ENCODE measurements around the gene GNB1L. TPM values are rescaled to one million over a fixed set of nuclear protein-coding genes. Genes with fewer than 3 reads are reported as not detected.
"Not testable (repeated sequence)": the region's sequence is repeated elsewhere in the genome, so short reads cannot be mapped to it uniquely, and the experiment has no call there.

The GNB1L gene
- polyA plus RNA-seq, 1 donor from 2014 or later = 15.3 TPM

DNA sequence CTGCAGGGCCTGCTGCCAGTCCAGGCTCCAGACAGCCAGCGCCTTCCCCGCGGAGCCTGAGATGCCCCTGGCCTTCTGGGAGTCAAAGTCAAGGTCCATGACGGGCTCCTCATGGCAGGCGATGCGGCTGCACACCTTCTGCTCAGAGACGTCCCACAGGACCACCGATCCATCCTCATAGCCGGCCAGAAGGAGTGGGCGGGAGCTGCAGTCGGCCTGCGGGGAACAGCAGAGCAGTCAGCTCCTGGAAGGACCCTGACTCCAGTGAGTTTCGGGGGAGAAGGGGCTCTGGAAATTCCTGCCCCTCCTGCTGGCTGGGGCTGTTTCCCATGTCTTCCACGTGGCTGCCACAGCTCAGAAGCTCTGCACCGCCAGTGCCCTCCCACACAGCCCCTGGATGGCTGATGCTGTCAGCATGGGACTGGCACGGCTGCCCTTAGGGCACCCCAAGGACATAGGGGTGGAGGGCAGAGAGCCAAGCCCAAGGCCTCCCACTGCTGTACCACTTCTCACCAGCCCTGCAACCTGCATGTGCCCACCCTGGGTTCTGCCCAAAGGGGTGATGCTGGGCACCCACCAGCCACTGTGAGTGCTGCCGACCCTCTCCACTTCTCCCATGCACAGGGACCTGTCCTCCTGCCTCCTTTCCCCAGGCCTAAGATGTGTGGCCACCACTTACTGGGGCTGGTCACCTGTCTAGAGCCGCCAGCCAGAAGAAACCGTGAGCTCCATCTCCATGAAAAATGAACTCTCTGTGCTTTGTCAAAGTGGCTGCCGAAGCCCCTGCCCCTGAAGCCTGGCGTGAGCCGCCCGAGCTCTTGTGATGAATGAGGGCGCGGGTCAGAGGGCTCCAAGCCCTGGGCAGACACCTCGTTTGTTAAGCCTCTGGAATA lies 52.4 kb downstream of the GNB1L start:
- Mint-ChIP-seq H3K9me3 (no peaks in the 10 kb centered on the region), H3K27me3 (no peaks in the 10 kb centered on the region), H3K4me3 (no peak overlapping the region), H3K27ac (peak overlapping the region in 1 of 3 donors; percentile 41), H3K4me1 (no peaks in the 10 kb centered on the region), H3K36me3 (peaks cover 8% of the 10 kb centered on the region)

DNA sequence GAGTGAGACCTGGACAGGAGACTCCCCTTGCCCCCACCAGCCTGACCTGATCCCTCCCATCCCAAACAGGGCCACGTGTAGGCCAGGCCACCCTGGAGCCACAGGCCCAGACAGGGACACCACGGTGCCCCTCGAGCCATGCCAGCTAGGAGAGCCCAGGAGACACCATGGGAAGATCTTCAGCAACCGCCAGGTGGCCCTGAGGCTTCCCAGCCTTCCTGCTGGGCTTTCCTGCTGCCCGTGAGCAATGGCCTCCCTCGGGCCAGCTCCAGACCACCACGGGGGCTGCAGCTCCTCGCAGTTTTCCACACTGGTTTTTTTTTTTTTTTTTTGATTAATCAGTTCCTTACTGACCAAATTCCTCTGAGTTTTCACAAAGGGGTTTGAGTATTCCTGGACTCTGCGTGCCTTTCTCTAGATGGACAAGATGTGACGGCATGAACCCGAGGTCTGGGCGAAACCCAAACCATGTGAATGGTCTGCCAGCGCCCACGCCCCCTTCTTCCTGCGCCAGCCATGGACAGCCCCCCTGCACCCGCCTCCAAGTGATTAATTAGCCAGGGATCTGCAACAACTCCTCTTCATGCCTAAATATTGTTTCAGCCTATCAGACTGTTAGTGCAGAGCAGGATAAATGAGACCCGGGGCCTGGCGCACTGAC lies 53.2 kb downstream of the GNB1L start:
- no peak overlapping the region for H3K27ac Mint-ChIP-seq
- H3K36me3 Mint-ChIP-seq = peaks cover 10% of the 10 kb centered on the region
- no peaks in the 10 kb centered on the region for H3K27me3 Mint-ChIP-seq
- H3K4me1 Mint-ChIP-seq = no peaks in the 10 kb centered on the region
- H3K9me3 Mint-ChIP-seq = no peaks in the 10 kb centered on the region
- no peak overlapping the region for H3K4me3 Mint-ChIP-seq

DNA sequence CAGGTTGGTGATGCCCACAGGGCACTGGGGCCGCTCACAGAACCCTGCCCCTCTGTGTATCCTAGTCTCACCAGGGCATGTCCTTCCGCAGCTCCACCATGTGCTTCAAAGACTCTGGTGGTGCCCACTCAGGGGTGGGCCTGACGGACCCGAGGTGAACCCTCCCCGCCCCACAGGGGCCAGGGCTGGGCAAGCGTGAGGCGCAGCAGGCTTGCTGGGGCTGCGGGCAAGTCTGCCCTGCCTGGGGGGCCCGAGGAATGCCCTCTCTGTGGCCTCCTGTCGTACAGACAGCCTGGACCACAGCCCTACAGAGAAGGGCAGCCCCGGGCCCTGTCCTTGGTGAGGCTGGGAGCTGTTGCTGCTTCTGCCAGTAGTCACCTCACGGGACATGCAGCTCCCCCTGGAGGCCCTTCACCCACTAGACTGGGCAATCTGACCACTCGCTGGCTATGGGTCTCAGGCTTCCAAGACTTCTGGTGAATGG lies 53.9 kb downstream of the GNB1L start:
- H3K27me3 Mint-ChIP-seq = no peaks in the 10 kb centered on the region
- no peaks in the 10 kb centered on the region for H3K4me1 Mint-ChIP-seq
- H3K27ac Mint-ChIP-seq = no peak overlapping the region
- no peak overlapping the region for H3K4me3 Mint-ChIP-seq
- peaks cover 10% of the 10 kb centered on the region for H3K36me3 Mint-ChIP-seq
- H3K9me3 Mint-ChIP-seq = no peaks in the 10 kb centered on the region

DNA sequence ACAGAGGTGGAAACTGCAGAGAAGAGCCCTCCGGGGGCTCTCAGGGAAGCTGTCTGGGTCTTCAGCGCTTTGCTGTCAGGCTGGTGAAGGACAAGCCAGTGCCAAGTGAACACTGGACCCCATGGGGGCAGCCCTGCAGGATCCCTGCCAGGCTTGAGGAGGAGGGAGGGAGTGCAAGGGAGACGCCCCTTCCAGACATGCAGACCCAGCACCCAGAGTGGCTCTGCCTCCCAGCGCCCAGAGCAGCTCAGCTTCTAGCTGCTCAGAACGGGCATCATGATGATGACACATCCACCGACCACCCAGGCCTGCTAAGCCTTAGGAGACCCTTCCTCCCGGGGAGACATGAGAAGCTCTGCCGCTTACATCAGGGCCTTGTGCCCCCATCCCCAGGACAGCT lies 54.4 kb downstream of the GNB1L start:
- no peak overlapping the region for H3K4me3 Mint-ChIP-seq
- H3K9me3 Mint-ChIP-seq = no peaks in the 10 kb centered on the region
- no peaks in the 10 kb centered on the region for H3K4me1 Mint-ChIP-seq
- H3K27me3 Mint-ChIP-seq = no peaks in the 10 kb centered on the region
- H3K36me3 Mint-ChIP-seq = peaks cover 10% of the 10 kb centered on the region
- H3K27ac Mint-ChIP-seq = no peak overlapping the region

DNA sequence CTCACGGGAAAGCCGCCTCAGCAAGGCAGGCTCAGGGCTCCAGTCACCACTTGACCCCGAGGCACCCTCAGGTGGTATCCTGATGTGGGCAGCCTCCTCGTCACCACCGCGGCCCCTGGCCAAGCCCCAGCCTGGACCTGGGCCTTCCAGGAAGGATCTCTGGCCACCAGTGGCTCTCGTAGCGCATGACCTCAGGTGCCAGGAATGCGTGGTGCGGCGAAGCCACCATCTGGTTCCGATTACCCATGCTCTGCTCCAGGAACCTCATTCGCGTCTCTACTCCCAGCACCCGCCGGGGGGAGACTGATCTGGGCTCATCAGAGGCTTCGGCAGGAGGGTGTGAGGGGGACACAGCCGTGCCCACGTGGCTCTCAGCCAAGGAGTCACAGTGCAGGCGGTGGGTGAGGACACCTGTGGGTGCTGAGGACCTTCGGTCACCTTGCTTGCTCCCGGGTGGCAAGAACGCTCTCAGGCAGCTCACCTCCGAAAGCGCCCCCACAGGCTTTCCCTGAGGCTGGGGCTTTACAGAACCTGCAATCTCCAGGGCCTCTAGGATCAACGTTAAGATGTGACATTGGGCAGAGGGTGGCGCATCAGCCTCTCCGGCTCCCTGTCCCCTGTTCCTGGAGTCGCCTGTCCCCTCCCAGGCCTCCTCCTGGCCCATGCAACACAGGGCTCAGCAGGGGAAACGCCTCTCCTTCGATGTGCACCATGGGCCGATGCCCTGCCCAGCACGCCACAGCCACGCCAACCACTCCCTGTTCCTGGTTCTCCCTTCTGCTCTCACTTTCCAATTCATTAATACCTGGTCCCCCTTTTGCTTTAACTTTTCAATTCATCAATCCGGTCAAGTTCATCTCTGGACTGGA lies 55.1 kb downstream of the GNB1L start:
- Mint-ChIP-seq H3K4me3 (no peak overlapping the region), H3K36me3 (peaks cover 10% of the 10 kb centered on the region), H3K27ac (no peak overlapping the region), H3K9me3 (no peaks in the 10 kb centered on the region), H3K27me3 (no peaks in the 10 kb centered on the region), H3K4me1 (no peaks in the 10 kb centered on the region)

DNA sequence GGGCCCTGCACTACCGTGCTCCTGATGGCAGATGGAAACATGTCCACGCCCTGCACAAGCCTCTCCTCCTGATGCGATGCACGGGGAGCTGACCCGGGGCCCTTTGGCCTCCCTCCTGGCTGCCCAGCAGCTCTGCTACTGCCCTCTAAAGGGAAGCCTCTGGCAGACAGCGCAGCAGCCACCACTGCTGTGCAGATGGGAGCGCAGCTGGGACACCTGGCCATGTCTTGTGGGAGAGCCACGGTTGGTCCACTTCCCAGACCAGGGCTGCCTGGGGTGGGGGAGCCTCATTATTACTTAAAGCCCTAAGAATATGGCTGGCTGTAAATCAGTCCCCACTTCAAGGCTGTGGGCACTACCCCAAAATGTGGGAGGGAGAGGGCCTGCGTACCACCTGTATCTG lies 55.8 kb downstream of the GNB1L start:
- H3K4me3 Mint-ChIP-seq = no peak overlapping the region
- no peaks in the 10 kb centered on the region for H3K4me1 Mint-ChIP-seq
- no peaks in the 10 kb centered on the region for H3K27me3 Mint-ChIP-seq
- H3K9me3 Mint-ChIP-seq = peaks cover 0 to 4% (median 0%) of the 10 kb centered on the region in 3 donors
- no peak overlapping the region for H3K27ac Mint-ChIP-seq
- peaks cover 14% of the 10 kb centered on the region for H3K36me3 Mint-ChIP-seq

DNA sequence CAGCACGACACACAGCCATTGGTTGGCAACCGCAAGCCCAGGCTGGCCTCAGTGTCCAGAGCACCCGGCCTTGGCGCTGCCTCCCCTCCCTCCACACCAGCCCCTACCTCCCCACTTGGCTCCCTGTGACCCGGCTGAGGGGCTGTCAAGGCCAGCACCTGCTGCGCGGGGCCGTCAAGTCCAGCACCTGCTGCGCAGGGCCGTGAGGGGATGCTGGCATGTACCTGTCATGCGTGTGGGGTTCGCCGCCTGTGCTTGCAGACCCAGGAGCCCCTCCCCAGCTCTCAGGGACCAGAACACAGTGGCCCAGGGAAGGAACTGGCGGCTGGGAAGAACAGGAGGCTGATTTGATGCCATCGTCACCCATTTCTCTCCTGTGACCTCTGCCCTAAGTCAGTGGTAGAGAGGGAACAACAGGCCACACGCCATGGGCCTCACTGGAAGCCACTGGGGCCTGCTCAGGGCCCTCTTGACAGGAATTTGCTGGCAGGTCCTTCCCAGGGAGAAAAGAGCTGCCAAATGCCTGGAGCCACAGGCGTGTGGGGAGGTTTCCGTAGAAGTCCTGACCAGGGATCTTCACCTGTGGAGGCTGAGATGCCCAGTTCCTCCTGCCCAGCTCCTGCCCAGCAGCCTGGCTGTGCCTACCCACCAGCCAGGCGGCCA lies 56.5 kb downstream of the GNB1L start:
- Mint-ChIP-seq H3K27ac (no peak overlapping the region), H3K4me1 (no peaks in the 10 kb centered on the region), H3K9me3 (peaks cover 3 to 6% (median 4%) of the 10 kb centered on the region in 3 donors), H3K27me3 (no peaks in the 10 kb centered on the region), H3K4me3 (no peak overlapping the region), H3K36me3 (peaks cover 18% of the 10 kb centered on the region)

DNA sequence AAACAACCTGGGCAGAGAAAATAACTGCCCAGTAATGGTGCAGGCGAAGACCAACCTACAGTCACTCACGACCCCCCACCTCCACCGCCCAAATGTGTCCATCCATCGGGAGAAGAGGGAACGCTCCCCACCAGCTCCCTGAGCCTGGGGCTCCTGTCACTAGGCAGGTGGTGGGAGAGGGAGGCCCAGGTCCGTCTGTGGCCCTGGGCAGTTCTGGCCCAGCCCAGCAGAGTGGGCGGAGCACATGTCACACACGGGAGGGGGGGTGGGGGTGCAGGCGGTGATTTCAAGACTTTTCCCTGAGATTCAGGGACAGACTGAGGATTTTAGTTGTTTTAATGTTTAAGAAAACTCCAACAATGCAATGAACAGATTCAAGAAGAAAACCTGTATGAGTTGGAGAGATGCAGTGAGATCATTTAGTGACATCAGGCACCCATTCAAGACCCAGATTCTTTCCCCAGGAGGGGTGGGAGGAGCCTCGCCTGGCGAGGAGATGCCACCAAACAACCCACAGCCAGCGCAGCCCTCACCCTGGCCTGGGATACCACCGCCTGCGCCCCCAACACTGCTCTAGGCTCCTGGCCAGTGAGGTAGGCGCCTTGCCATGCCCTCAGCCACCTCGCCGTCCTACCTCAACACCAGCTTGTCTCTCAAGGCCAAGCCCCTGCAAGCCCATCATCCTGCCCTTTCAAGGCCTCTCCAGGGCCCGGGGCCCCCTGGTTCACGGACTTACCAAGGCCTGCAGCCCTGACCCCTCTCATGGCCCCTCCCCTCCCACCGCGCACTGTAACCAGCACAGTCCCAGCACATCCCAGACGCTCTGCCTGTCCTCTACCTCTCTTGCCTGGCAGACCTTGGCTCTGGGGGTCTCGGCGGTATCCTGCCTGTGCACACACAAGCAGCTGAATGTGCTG lies 57.3 kb downstream of the GNB1L start:
- H3K36me3 Mint-ChIP-seq = peaks cover 18% of the 10 kb centered on the region
- no peaks in the 10 kb centered on the region for H3K27me3 Mint-ChIP-seq
- H3K4me3 Mint-ChIP-seq = no peak overlapping the region
- H3K9me3 Mint-ChIP-seq = peaks cover 3 to 6% (median 4%) of the 10 kb centered on the region in 3 donors
- H3K4me1 Mint-ChIP-seq = no peaks in the 10 kb centered on the region
- H3K27ac Mint-ChIP-seq = no peak overlapping the region

DNA sequence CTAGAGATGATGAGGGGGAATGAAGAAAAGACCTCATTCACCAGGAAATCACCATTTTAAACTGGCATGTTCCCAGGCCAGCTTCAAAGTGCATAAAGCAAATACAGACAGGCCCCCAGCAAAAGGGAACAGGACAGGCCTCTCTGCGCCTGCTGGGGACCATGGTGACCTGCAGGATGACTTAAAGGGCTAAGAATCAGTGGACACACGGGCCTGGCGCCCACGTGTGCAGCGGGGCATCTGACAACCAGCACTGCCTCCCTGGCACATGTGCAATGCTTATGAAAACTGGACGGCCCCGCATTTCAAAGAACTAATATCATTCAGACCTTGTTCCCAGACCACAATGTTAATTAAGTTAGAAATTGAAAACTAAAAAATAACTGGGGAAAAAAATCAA lies 58.5 kb downstream of the GNB1L start:
- Mint-ChIP-seq H3K36me3 (peaks cover 21% of the 10 kb centered on the region), H3K27ac (no peak overlapping the region), H3K4me3 (peak overlapping the region in 1 of 4 donors; percentile 36), H3K27me3 (no peaks in the 10 kb centered on the region), H3K4me1 (no peaks in the 10 kb centered on the region), H3K9me3 (peaks cover 6 to 10% (median 9%) of the 10 kb centered on the region in 3 donors)

DNA sequence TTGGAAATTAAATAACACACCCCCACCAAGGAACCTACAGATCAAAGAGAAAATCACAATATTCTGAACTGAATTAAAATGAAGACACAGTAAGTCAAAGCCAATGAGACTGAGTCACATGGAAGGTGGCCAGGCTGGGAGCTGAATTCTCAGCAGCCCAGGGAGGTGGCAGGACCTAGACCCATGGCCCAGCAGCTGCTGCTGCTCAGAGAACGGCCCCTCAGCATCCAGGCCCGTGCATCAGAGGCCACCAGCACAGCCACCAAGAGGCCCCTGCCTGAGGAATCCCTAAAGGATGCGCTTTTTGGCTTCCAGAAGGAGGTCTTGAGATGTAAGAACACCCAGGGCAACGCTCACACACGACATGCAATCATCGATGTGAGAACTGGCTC lies 59.1 kb downstream of the GNB1L start:
- Mint-ChIP-seq H3K36me3 (peaks cover 24% of the 10 kb centered on the region), H3K27ac (peak overlapping the region in 1 of 3 donors; percentile 73), H3K4me3 (no peak overlapping the region), H3K4me1 (no peaks in the 10 kb centered on the region), H3K27me3 (no peaks in the 10 kb centered on the region), H3K9me3 (peaks cover 6 to 12% (median 9%) of the 10 kb centered on the region in 3 donors)

DNA sequence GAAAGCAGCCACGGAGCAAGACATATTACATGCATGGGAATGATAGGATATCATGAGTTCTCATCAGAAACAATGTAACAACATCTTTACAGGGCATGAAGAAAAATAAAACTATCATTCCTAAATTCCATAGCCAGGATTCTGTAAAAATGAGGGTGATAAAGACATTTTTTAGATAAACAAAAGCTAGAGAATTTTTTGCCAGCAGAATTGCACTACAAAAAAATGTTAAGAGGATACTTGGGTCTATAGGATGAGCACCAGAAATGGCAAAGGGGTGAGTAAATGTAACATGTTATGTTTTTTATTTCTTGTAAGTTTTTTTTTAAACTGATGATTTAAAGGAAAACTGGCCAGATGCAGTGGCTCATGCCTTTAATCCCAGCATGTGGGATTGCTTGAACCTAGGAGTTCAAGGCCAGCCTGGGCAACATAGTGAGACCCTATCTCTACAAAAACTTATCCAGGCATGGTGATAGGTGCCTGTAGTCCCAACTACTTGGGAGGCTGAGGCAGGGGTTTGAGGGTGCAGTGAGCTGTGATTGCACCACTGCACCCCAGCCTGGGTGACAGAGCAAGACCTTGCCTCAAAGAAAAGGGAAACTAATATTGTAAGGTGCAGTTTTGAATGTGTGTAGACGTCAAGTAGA lies 60.9 kb downstream of the GNB1L start:
- Mint-ChIP-seq H3K4me3 (no peak overlapping the region), H3K27ac (no peak overlapping the region), H3K27me3 (no peaks in the 10 kb centered on the region), H3K9me3 (peaks cover 6 to 16% (median 9%) of the 10 kb centered on the region in 3 donors), H3K36me3 (peaks cover 31% of the 10 kb centered on the region), H3K4me1 (no peaks in the 10 kb centered on the region)

DNA sequence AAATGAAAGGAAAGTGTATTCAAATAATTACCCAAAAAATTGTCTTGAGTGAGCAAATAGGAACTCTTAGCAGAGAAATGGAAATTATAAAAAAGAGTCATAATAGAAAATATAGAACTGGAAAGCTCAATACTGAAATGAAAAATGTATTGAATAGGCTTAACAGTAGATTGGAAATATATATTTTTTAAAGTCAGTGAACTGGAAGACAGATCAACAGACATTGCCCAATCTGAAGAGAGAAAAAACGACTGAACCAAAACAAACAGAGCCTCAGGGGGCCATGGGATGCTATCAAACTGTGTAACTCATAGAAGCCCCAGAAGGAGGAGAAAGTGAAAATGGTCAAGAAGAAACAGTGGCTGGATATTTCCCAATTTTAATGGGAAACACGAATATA lies 61.5 kb downstream of the GNB1L start:
- no peaks in the 10 kb centered on the region for H3K4me1 Mint-ChIP-seq
- H3K27ac Mint-ChIP-seq = no peak overlapping the region
- H3K36me3 Mint-ChIP-seq = peaks cover 31% of the 10 kb centered on the region
- no peak overlapping the region for H3K4me3 Mint-ChIP-seq
- peaks cover 6 to 16% (median 9%) of the 10 kb centered on the region in 3 donors for H3K9me3 Mint-ChIP-seq
- H3K27me3 Mint-ChIP-seq = no peaks in the 10 kb centered on the region

DNA sequence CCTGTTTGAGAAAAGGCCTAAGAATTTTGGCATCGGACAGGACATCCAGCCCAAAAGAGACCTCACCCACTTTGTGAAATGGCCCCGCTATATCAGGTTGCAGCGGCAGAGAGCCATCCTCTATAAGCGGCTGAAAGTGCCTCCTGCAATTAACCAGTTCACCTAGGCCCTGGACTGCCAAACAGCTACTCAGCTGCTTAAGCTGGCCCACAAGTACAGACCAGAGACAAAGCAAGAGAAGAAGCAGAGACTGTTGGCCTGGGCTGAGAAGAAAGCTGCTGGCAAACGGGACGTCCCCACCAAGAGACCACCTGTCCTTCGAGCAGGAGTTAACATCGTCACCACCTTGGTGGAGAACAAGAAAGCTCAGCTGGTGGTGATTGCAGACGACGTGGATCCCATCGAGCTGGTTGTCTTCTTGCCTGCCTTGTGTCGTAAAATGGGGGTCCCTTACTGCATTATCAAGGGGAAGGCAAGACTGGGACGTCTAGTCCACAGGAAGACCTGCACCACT lies 62.2 kb downstream of the GNB1L start:
- peaks cover 31% of the 10 kb centered on the region for H3K36me3 Mint-ChIP-seq
- not testable (repeated sequence) for H3K27me3 Mint-ChIP-seq, H3K4me1 Mint-ChIP-seq, H3K27ac Mint-ChIP-seq
- H3K9me3 Mint-ChIP-seq = peaks cover 6 to 16% (median 9%) of the 10 kb centered on the region in 3 donors
- H3K4me3 Mint-ChIP-seq = peak overlapping the region in 1 of 4 donors; percentile 69
